ENCODE data around the gene WHAMM. TPM values are rescaled to one million over a fixed set of nuclear protein-coding genes. Genes with fewer than 3 reads are reported as not detected.
"Not testable (repeated sequence)": the region's sequence is repeated elsewhere in the genome, so short reads cannot be mapped to it uniquely, and the experiment has no call there.

Gene WHAMM
- polyA plus RNA-seq, 2 of the 4 experiments (the other 2 are of a cell fraction), result 5.1 to 5.6 TPM

GRCh38 chr15:82764740-82765139 lies 44.7 kb upstream of the WHAMM start:
- no peaks in the 10 kb centered on the region for H3K9me3 ChIP-seq
- H3K4me2 ChIP-seq, result no peak overlapping the region
- no peak for ATAC-seq
- H3K4me1 ChIP-seq, result 0 out of 3 replicates have a peak, but pooled peaks cover 5% of the 10 kb centered on the region
- TF ChIP-seq NFE2L2 (conservative IDR thresholded peaks at IDR 0.05; ENCODE audit: low read length) (no peak), RNF2 (IDR thresholded peaks at IDR 0.05; ENCODE audit: borderline replicate concordance, low read depth) (no peak), CBX2 (IDR thresholded peaks at IDR 0.05; ENCODE audit: borderline replicate concordance, low read depth) (no peak), CHD4 (IDR thresholded peaks at IDR 0.05; ENCODE audit: borderline replicate concordance) (no peak), NPAS2 (CRISPR knock-in tag; IDR thresholded peaks at IDR 0.05; ENCODE audit: borderline replicate concordance) (no peak), EHMT2 (IDR thresholded peaks at IDR 0.05; ENCODE audit: low read depth) (no peak), NR3C1 (IDR thresholded peaks at IDR 0.05) (no peak)
- TF ChIP-seq, protein P1, sequence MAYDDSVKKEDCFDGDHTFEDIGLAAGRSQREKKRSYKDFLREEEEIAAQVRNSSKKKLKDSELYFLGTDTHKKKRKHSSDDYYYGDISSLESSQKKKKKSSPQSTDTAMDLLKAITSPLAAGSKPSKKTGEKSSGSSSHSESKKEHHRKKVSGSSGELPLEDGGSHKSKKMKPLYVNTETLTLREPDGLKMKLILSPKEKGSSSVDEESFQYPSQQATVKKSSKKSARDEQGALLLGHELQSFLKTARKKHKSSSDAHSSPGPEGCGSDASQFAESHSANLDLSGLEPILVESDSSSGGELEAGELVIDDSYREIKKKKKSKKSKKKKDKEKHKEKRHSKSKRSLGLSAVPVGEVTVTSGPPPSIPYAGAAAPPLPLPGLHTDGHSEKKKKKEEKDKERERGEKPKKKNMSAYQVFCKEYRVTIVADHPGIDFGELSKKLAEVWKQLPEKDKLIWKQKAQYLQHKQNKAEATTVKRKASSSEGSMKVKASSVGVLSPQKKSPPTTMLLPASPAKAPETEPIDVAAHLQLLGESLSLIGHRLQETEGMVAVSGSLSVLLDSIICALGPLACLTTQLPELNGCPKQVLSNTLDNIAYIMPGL (CRISPR knock-in tag; IDR thresholded peaks at IDR 0.05; ENCODE audit: borderline replicate concordance), result no peak
- TF ChIP-seq, protein P2, sequence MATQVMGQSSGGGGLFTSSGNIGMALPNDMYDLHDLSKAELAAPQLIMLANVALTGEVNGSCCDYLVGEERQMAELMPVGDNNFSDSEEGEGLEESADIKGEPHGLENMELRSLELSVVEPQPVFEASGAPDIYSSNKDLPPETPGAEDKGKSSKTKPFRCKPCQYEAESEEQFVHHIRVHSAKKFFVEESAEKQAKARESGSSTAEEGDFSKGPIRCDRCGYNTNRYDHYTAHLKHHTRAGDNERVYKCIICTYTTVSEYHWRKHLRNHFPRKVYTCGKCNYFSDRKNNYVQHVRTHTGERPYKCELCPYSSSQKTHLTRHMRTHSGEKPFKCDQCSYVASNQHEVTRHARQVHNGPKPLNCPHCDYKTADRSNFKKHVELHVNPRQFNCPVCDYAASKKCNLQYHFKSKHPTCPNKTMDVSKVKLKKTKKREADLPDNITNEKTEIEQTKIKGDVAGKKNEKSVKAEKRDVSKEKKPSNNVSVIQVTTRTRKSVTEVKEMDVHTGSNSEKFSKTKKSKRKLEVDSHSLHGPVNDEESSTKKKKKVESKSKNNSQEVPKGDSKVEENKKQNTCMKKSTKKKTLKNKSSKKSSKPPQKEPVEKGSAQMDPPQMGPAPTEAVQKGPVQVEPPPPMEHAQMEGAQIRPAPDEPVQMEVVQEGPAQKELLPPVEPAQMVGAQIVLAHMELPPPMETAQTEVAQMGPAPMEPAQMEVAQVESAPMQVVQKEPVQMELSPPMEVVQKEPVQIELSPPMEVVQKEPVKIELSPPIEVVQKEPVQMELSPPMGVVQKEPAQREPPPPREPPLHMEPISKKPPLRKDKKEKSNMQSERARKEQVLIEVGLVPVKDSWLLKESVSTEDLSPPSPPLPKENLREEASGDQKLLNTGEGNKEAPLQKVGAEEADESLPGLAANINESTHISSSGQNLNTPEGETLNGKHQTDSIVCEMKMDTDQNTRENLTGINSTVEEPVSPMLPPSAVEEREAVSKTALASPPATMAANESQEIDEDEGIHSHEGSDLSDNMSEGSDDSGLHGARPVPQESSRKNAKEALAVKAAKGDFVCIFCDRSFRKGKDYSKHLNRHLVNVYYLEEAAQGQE (IDR thresholded peaks at IDR 0.05), result no peak
- no peak overlapping the region for H3K27ac ChIP-seq
- POLR2A ChIA-PET, result interaction anchor here (1.3 kb wide), 1 partner anchor 14 kb away, joined by 7 read pairs; no protein-coding TSS in a partner anchor
- 89% methylated on average over 9 of the region's 9 CpGs for WGBS (ENCODE audit: missing lambda C conversion rate)
- DNase-seq (ENCODE audit: low read depth in 1 of 2, low spot score in 1 of 2), result no peak
- no peak for FAIRE-seq
- CTCF ChIA-PET, result interaction anchor here (0.9 kb wide), 1 partner anchor 138 kb away, joined by 3 read pairs; no protein-coding TSS in a partner anchor
- no peak overlapping the region for H3K4me3 ChIP-seq

GRCh38 chr15:82766201-82766600 lies 43.2 kb upstream of the WHAMM start:
- H3K27ac ChIP-seq; H3K4me3 ChIP-seq; FAIRE-seq; ATAC-seq; H3K4me2 ChIP-seq; H3K9me3 ChIP-seq; DNase-seq (ENCODE audit: low read depth in 1 of 2, low spot score in 1 of 2); H3K4me1 ChIP-seq: not testable (repeated sequence)
- ChIA-PET POLR2A (interaction anchor here (1.8 kb wide), 1 partner anchor 16 kb away, joined by 9 read pairs; no protein-coding TSS in a partner anchor), CTCF (interaction anchor here (1.3 to 2.3 kb wide), 2 partner anchors 15 to 226 kb away, joined by 3 to 6 read pairs; partner anchors contain the start of gene RPS17)
- 92% methylated on average over 7 of the region's 7 CpGs for WGBS (ENCODE audit: missing lambda C conversion rate)

DNA sequence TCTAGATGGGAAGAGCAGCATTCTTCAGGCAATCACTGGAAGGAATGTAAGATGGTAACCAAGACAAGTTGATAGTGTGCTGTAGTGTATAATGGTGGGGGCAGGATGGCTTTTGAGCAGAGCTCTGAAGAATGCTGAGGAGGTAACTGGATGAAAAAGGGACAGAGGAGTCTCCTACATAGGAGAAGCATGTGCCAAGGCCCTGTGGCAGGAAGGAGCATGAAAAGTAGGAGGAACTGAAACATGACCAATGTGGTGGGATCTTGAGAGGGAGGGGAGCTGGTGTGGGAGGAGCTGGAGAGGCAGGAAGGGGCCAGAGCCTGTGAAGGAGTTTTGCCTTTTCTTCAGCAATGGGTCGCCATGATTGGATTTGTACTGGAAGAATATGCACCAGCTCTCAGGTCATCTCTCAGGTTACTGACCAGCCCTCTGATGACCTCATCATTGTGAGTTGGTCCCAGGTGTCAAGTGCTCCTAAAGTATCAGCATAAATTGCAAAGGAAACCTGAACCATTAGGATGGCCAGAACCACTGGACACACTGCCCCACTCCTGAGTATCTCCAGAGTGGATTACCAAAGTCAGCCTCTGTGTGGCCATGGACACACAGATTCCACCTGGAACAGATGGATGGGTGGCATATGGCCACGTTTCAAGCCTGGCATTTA lies 42.1 kb upstream of the WHAMM start:
- Histone ChIP-seq H3K4me3 (no peak overlapping the region), H3K4me1 (0 out of 3 replicates have a peak, but pooled peaks cover 5% of the 10 kb centered on the region), H3K27ac (no peak overlapping the region), H3K9me3 (no peaks in the 10 kb centered on the region), H3K4me2 (no peak overlapping the region)
- FAIRE-seq (no peak), ATAC-seq (no peak), DNase-seq (ENCODE audit: low read depth in 1 of 2, low spot score in 1 of 2) (no peak)
- ChIA-PET CTCF (interaction anchor here (0.6 to 2.3 kb wide), 3 partner anchors 9 to 162 kb away, joined by 3 to 6 read pairs (median 4); no protein-coding TSS in a partner anchor), POLR2A (interaction anchor here (1.8 kb wide), 1 partner anchor 17 kb away, joined by 9 read pairs; no protein-coding TSS in a partner anchor)
- WGBS (ENCODE audit: missing lambda C conversion rate), result 71% methylated on average over 2 of the region's 2 CpGs
- TF ChIP-seq HOXB13 (CRISPR knock-in tag; IDR thresholded peaks at IDR 0.05; ENCODE audit: low read depth), result no peak
- no peak for TF ChIP-seq CHD2 (IDR thresholded peaks at IDR 0.05; ENCODE audit: low read length, partially characterized antibody)
- TF ChIP-seq, protein P3, sequence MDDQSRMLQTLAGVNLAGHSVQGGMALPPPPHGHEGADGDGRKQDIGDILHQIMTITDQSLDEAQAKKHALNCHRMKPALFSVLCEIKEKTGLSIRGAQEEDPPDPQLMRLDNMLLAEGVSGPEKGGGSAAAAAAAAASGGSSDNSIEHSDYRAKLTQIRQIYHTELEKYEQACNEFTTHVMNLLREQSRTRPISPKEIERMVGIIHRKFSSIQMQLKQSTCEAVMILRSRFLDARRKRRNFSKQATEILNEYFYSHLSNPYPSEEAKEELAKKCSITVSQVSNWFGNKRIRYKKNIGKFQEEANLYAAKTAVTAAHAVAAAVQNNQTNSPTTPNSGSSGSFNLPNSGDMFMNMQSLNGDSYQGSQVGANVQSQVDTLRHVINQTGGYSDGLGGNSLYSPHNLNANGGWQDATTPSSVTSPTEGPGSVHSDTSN (IDR thresholded peaks at IDR 0.05), result no peak
- TF ChIP-seq KDM5A (IDR thresholded peaks at IDR 0.05), result no peak
- no peak for TF ChIP-seq HEYL (CRISPR knock-in tag; IDR thresholded peaks at IDR 0.05)
- TF ChIP-seq TFCP2L1 (CRISPR knock-in tag; IDR thresholded peaks at IDR 0.05), result no peak
- no peak for TF ChIP-seq MAFK (IDR thresholded peaks at IDR 0.05; ENCODE audit: partially characterized antibody)
- no peak for TF ChIP-seq FOSB (CRISPR knock-in tag; IDR thresholded peaks at IDR 0.05)
- TF ChIP-seq ELK1 (IDR thresholded peaks at IDR 0.05; ENCODE audit: low read depth, low read length), result no peak
